LHCN-M2 (cell line): ENCODE measurements around the gene QRFP. TPM values are rescaled to one million over a fixed set of nuclear protein-coding genes. Genes with fewer than 3 reads are reported as not detected.
"Not testable (repeated sequence)": the region's sequence is repeated elsewhere in the genome, so short reads cannot be mapped to it uniquely, and the experiment has no call there.

Source experiments
- DNase-seq: peaks from one replicate; pipeline ENCODE4 v3.0.0-alpha.2; 2012; ENCODE audit warnings: low read depth
- total RNA-seq: library from RNA; depleted of rRNA; stranded (reverse); fragments of >200 nt; gene quantifications from 2 replicates; pipeline ENCODE4 v1.2.3, GENCODE V29; 2014

The QRFP gene
- total RNA-seq, 1 experiment from 2014 or later, result not detected

- DNase-seq, result no peak
These were observed 23.0 kb upstream of the QRFP start for GRCh38 chr9:130919559-130920145.

- DNase-seq, result no peak
These were observed 22.4 kb upstream of the QRFP start for GRCh38 chr9:130918826-130919558.

- DNase-seq, result no peak
These were observed 21.7 kb upstream of the QRFP start for GRCh38 chr9:130918101-130918825.

- DNase-seq, result no peak
These were observed 20.8 kb upstream of the QRFP start for GRCh38 chr9:130917168-130917960.

GRCh38 chr9:130915096-130915447 is 18.5 kb upstream of the QRFP start:
- DNase-seq, result no peak

GRCh38 chr9:130914417-130915095 is 17.9 kb upstream of the QRFP start:
- DNase-seq, result no peak

GRCh38 chr9:130913599-130914416 is 17.2 kb upstream of the QRFP start:
- DNase-seq, result no peak

- DNase-seq, result peak; percentile 58
These were observed 16.5 kb upstream of the QRFP start for GRCh38 chr9:130912932-130913598.

- no peak for DNase-seq
These were observed 14.8 kb upstream of the QRFP start for GRCh38 chr9:130911254-130912049.

- not testable (repeated sequence) for DNase-seq
These were observed 14.1 kb upstream of the QRFP start for GRCh38 chr9:130910670-130911069.

- not testable (repeated sequence) for DNase-seq
These were observed 13.4 kb upstream of the QRFP start for GRCh38 chr9:130910041-130910440.

GRCh38 chr9:130908878-130909355 is 12.3 kb upstream of the QRFP start:
- DNase-seq, result no peak

GRCh38 chr9:130908146-130908877 is 11.7 kb upstream of the QRFP start:
- DNase-seq, result no peak

GRCh38 chr9:130906735-130907416 is 10.3 kb upstream of the QRFP start:
- DNase-seq, result no peak

- no peak for DNase-seq
These were observed 9.5 kb upstream of the QRFP start for GRCh38 chr9:130905902-130906734.

- DNase-seq, result no peak
These were observed 8.7 kb upstream of the QRFP start for GRCh38 chr9:130905125-130905901.
